ENCODE data around the gene OLFML1. TPM values are rescaled to one million over a fixed set of nuclear protein-coding genes. Genes with fewer than 3 reads are reported as not detected.
A peak's percentile ranks its signal among the peaks of the same experiment; 100 is the strongest.

OLFML1 gene
- total and polyA plus RNA-seq, 2 donors = 0.39 to 2.2 TPM

GRCh38 chr11:7528514-7529049 is 43.3 kb downstream of the OLFML1 start:
- no peaks in the 10 kb centered on the region for H3K36me3 ChIP-seq (ENCODE audit: control insufficient read depth in 2 of 2, insufficient read depth in 2 of 2, low read length in 1 of 2)
- peaks cover 0 to 7% of the 10 kb centered on the region in 2 donors for H3K4me1 ChIP-seq (ENCODE audit: control insufficient read depth in 2 of 2, insufficient read depth in 2 of 2, low read length in 2 of 2)
- no peak for DNase-seq (ENCODE audit: low read depth in 6 of 9, low spot score in 9 of 9)
- WGBS = 95% methylated on average over 4 of the region's 4 CpGs
- no peak overlapping the region for H3K27ac ChIP-seq (ENCODE audit: low read depth in 1 of 2, low read length in 1 of 2)
- H3K27me3 ChIP-seq (ENCODE audit: control insufficient read depth in 2 of 2, insufficient read depth in 1 of 2, low read length in 1 of 2) = no peaks in the 10 kb centered on the region
- H3K9me3 ChIP-seq (ENCODE audit: control insufficient read depth in 2 of 2, insufficient read depth in 1 of 2, low read length in 1 of 2) = no peaks in the 10 kb centered on the region
- no peak overlapping the region for H3K4me3 ChIP-seq (ENCODE audit: low read length in 2 of 2)

DNA sequence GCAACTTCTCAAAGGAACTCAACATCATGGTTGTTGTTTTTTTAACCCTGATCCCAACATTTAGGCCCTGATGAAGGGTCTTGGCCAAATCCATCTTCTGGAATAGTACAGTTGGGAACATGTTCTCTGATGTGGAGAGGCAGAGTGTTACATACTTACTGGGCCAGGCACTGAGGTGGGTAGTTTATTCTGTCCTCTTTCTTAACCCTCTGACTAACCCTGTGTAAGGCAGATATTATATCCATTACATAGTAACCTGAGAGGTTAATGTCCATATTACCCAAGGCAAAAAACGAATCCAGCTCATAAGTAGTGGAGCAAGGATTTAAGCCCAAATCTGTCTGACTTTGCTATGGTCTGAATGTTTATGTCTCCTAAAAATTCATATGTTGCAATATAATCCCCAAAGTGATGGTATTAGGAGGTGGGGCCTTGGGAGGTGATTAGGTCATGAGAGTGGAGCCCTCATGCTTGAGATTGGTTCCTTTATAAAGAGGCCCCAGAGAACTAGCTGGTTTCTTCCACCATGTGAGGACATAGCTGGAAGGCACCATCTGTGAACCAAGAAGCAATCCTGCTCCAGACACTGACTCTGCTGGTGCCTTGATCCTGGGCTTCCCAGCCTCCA is 44.8 kb downstream of the OLFML1 start:
- Histone ChIP-seq H3K36me3 (ENCODE audit: control insufficient read depth in 2 of 2, insufficient read depth in 2 of 2, low read length in 1 of 2) (no peaks in the 10 kb centered on the region), H3K27me3 (ENCODE audit: control insufficient read depth in 2 of 2, insufficient read depth in 1 of 2, low read length in 1 of 2) (no peaks in the 10 kb centered on the region), H3K4me3 (ENCODE audit: low read length in 2 of 2) (no peak overlapping the region), H3K27ac (ENCODE audit: low read depth in 1 of 2, low read length in 1 of 2) (no peak overlapping the region), H3K9me3 (ENCODE audit: control insufficient read depth in 2 of 2, insufficient read depth in 1 of 2, low read length in 1 of 2) (no peaks in the 10 kb centered on the region), H3K4me1 (ENCODE audit: control insufficient read depth in 2 of 2, insufficient read depth in 2 of 2, low read length in 2 of 2) (peaks cover 0 to 7% of the 10 kb centered on the region in 2 donors)
- WGBS = 90% methylated on average over 1 of the region's 1 CpG
- DNase-seq (ENCODE audit: low read depth in 6 of 9, low spot score in 9 of 9) = no peak

- H3K4me3 ChIP-seq (ENCODE audit: low read length in 2 of 2) = no peak overlapping the region
- no peaks in the 10 kb centered on the region for H3K27me3 ChIP-seq (ENCODE audit: control insufficient read depth in 2 of 2, insufficient read depth in 1 of 2, low read length in 1 of 2)
- no peaks in the 10 kb centered on the region for H3K36me3 ChIP-seq (ENCODE audit: control insufficient read depth in 2 of 2, insufficient read depth in 2 of 2, low read length in 1 of 2)
- peak in 1 of 9 donors; percentile 20 for DNase-seq (ENCODE audit: low read depth in 6 of 9, low spot score in 9 of 9)
- H3K27ac ChIP-seq (ENCODE audit: low read depth in 1 of 2, low read length in 1 of 2) = no peak overlapping the region
- no peaks in the 10 kb centered on the region for H3K9me3 ChIP-seq (ENCODE audit: control insufficient read depth in 2 of 2, insufficient read depth in 1 of 2, low read length in 1 of 2)
- peaks cover 0 to 7% of the 10 kb centered on the region in 2 donors for H3K4me1 ChIP-seq (ENCODE audit: control insufficient read depth in 2 of 2, insufficient read depth in 2 of 2, low read length in 2 of 2)
These were observed 45.7 kb downstream of the OLFML1 start for GRCh38 chr11:7531011-7531410.

GRCh38 chr11:7532405-7533145 is 47.3 kb downstream of the OLFML1 start:
- 96% methylated on average over 8 of the region's 8 CpGs for WGBS
- no peak for DNase-seq (ENCODE audit: low read depth in 6 of 9, low spot score in 9 of 9)
- H3K36me3 ChIP-seq (ENCODE audit: control insufficient read depth in 2 of 2, insufficient read depth in 2 of 2, low read length in 1 of 2) = no peaks in the 10 kb centered on the region
- H3K4me3 ChIP-seq (ENCODE audit: low read length in 2 of 2) = no peak overlapping the region
- peaks cover 0 to 7% of the 10 kb centered on the region in 2 donors for H3K4me1 ChIP-seq (ENCODE audit: control insufficient read depth in 2 of 2, insufficient read depth in 2 of 2, low read length in 2 of 2)
- no peaks in the 10 kb centered on the region for H3K27me3 ChIP-seq (ENCODE audit: control insufficient read depth in 2 of 2, insufficient read depth in 1 of 2, low read length in 1 of 2)
- no peak overlapping the region for H3K27ac ChIP-seq (ENCODE audit: low read depth in 1 of 2, low read length in 1 of 2)
- no peaks in the 10 kb centered on the region for H3K9me3 ChIP-seq (ENCODE audit: control insufficient read depth in 2 of 2, insufficient read depth in 1 of 2, low read length in 1 of 2)

DNA sequence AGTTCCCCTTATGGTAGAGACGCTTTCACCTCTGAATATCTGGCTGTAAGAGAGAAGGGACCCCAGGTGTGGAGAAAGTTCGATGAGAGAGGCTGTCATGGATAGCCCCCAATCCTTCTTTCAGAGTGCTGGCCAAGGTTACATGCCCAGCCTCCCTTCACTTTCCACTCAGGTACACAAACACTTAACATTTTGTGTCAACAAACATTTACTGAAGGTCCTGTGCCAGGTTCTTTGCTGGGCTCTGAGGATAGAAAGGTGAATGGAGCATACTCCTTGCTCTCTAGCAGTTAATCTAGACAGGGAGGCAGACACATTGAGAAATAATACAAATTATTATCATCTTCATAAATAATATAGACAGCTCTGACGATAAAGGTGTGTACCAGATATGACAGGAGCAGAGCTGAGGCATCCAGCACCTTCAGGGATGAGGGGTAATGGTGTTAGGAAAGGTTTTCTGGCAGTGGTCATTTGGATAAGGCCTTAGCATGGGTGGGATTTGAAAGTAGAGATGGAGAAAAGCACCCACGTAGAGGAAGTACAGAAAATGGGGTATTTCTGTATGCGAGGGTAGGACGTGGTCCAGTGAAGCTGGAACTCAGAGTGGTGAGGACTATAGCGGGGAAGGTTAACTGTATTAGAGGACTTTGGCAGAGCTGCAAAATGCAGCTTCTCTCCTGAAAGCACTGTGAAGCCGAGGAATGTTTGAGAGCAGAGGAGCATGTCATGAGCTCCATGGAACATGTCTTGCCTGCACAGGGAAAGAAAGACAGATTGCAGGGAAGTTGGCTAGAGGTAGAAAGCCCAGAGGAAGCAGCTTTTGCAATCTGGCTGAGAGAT is 48.1 kb downstream of the OLFML1 start:
- no peak for DNase-seq (ENCODE audit: low read depth in 6 of 9, low spot score in 9 of 9)

DNA sequence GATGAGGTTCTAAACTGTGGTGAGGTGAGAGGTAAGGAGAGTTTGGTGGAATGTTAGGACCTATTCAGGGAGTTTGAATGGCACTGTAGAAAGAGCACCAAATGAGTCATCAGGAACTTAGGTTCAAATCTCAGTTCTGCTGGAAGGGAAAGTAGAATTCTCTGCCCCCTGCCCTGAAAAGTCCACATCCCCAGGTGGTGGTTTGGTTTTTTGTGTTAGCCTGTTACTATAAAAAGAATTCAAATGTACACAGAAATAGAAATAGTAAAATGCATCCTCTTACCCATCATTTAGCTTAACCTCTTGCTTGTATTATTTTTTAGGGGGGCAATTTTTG is 48.7 kb downstream of the OLFML1 start:
- DNase-seq (ENCODE audit: low read depth in 6 of 9, low spot score in 9 of 9) = no peak
- Histone ChIP-seq H3K27ac (ENCODE audit: low read depth in 1 of 2, low read length in 1 of 2) (no peak overlapping the region), H3K36me3 (ENCODE audit: control insufficient read depth in 2 of 2, insufficient read depth in 2 of 2, low read length in 1 of 2) (no peaks in the 10 kb centered on the region), H3K4me3 (ENCODE audit: low read length in 2 of 2) (no peak overlapping the region), H3K27me3 (ENCODE audit: control insufficient read depth in 2 of 2, insufficient read depth in 1 of 2, low read length in 1 of 2) (no peaks in the 10 kb centered on the region), H3K4me1 (ENCODE audit: control insufficient read depth in 2 of 2, insufficient read depth in 2 of 2, low read length in 2 of 2) (peaks cover 0 to 7% of the 10 kb centered on the region in 2 donors), H3K9me3 (ENCODE audit: control insufficient read depth in 2 of 2, insufficient read depth in 1 of 2, low read length in 1 of 2) (no peaks in the 10 kb centered on the region)

More for the DNA sequence above, 48.1 kb downstream of the OLFML1 start:
- H3K27me3 ChIP-seq (ENCODE audit: control insufficient read depth in 2 of 2, insufficient read depth in 1 of 2, low read length in 1 of 2) = no peaks in the 10 kb centered on the region
- no peak overlapping the region for H3K4me3 ChIP-seq (ENCODE audit: low read length in 2 of 2)
- 88% methylated on average over 8 of the region's 8 CpGs for WGBS
- H3K4me1 ChIP-seq (ENCODE audit: control insufficient read depth in 2 of 2, insufficient read depth in 2 of 2, low read length in 2 of 2) = peaks cover 0 to 7% of the 10 kb centered on the region in 2 donors
- no peaks in the 10 kb centered on the region for H3K9me3 ChIP-seq (ENCODE audit: control insufficient read depth in 2 of 2, insufficient read depth in 1 of 2, low read length in 1 of 2)
- no peak overlapping the region for H3K27ac ChIP-seq (ENCODE audit: low read depth in 1 of 2, low read length in 1 of 2)
- H3K36me3 ChIP-seq (ENCODE audit: control insufficient read depth in 2 of 2, insufficient read depth in 2 of 2, low read length in 1 of 2) = no peaks in the 10 kb centered on the region

GRCh38 chr11:7536100-7536499 is 50.8 kb downstream of the OLFML1 start:
- Histone ChIP-seq H3K4me3 (ENCODE audit: low read length in 2 of 2) (no peak overlapping the region), H3K27me3 (ENCODE audit: control insufficient read depth in 2 of 2, insufficient read depth in 1 of 2, low read length in 1 of 2) (no peaks in the 10 kb centered on the region), H3K9me3 (ENCODE audit: control insufficient read depth in 2 of 2, insufficient read depth in 1 of 2, low read length in 1 of 2) (no peaks in the 10 kb centered on the region), H3K36me3 (ENCODE audit: control insufficient read depth in 2 of 2, insufficient read depth in 2 of 2, low read length in 1 of 2) (no peaks in the 10 kb centered on the region), H3K4me1 (ENCODE audit: control insufficient read depth in 2 of 2, insufficient read depth in 2 of 2, low read length in 2 of 2) (peaks cover 0 to 2% of the 10 kb centered on the region in 2 donors), H3K27ac (ENCODE audit: low read depth in 1 of 2, low read length in 1 of 2) (no peak overlapping the region)
- no peak for DNase-seq (ENCODE audit: low read depth in 6 of 9, low spot score in 9 of 9)
- 39% methylated on average over 8 of the region's 8 CpGs for WGBS

DNA sequence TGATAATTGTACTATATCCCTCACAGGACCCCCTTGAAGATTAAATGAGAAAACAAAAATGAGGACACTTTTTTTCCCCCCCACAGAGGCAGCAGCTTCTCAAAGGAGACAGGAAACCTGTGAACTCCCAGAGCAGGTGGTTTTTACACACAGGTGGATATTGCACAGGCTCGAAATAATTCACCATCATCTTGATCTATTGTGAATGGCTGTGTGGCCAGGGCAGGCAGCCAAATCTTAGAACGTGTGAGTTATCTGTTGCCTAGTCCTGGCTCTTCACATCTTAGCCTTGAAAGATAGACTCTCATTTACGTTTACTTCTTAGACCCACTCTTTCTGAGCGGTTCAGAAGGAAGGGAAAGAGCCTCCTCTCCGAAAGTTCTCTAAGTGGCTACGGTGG is 52.0 kb downstream of the OLFML1 start:
- no peaks in the 10 kb centered on the region for H3K27me3 ChIP-seq (ENCODE audit: control insufficient read depth in 2 of 2, insufficient read depth in 1 of 2, low read length in 1 of 2)
- H3K27ac ChIP-seq (ENCODE audit: low read depth in 1 of 2, low read length in 1 of 2) = no peak overlapping the region
- H3K36me3 ChIP-seq (ENCODE audit: control insufficient read depth in 2 of 2, insufficient read depth in 2 of 2, low read length in 1 of 2) = no peaks in the 10 kb centered on the region
- WGBS = 91% methylated on average over 6 of the region's 6 CpGs
- no peaks in the 10 kb centered on the region for H3K9me3 ChIP-seq (ENCODE audit: control insufficient read depth in 2 of 2, insufficient read depth in 1 of 2, low read length in 1 of 2)
- DNase-seq (ENCODE audit: low read depth in 6 of 9, low spot score in 9 of 9) = no peak
- H3K4me3 ChIP-seq (ENCODE audit: low read length in 2 of 2) = no peak overlapping the region
- no peaks in the 10 kb centered on the region for H3K4me1 ChIP-seq (ENCODE audit: control insufficient read depth in 2 of 2, insufficient read depth in 2 of 2, low read length in 2 of 2)

GRCh38 chr11:7538031-7538430 is 52.7 kb downstream of the OLFML1 start:
- no peak overlapping the region for H3K4me3 ChIP-seq (ENCODE audit: low read length in 2 of 2)
- WGBS = 83% methylated on average over 8 of the region's 8 CpGs
- H3K27ac ChIP-seq (ENCODE audit: low read depth in 1 of 2, low read length in 1 of 2) = no peak overlapping the region
- H3K27me3 ChIP-seq (ENCODE audit: control insufficient read depth in 2 of 2, insufficient read depth in 1 of 2, low read length in 1 of 2) = no peaks in the 10 kb centered on the region
- no peaks in the 10 kb centered on the region for H3K4me1 ChIP-seq (ENCODE audit: control insufficient read depth in 2 of 2, insufficient read depth in 2 of 2, low read length in 2 of 2)
- H3K9me3 ChIP-seq (ENCODE audit: control insufficient read depth in 2 of 2, insufficient read depth in 1 of 2, low read length in 1 of 2) = no peaks in the 10 kb centered on the region
- H3K36me3 ChIP-seq (ENCODE audit: control insufficient read depth in 2 of 2, insufficient read depth in 2 of 2, low read length in 1 of 2) = no peaks in the 10 kb centered on the region
- DNase-seq (ENCODE audit: low read depth in 6 of 9, low spot score in 9 of 9) = no peak

Measured in thymus (tissue), 11 donors.